SU-DHL-6 (cell line): Measurements from ENCODE around the gene HSP90AB1.

Experiments
- H2AFZ ChIP-seq: fragments of 200-600 bp; sonication (generic); 2 replicates; pipeline ENCODE4 v1.6.1; 2014; ENCODE audit warnings: low read depth, mild to moderate bottlenecking, moderate library complexity, mixed read lengths, antibody characterized with exemption, low read length; ENCODE audit not compliant: severe bottlenecking
- H3F3A ChIP-seq: fragments of 200-600 bp; shearing (Covaris generic); 2 replicates; pipeline ENCODE4 v1.6.0; 2016; ENCODE audit warnings: antibody characterized with exemption, mild to moderate bottlenecking; ENCODE audit not compliant: insufficient read depth
- H3K27ac ChIP-seq: fragments of 200-600 bp; sonication (generic); 2 replicates; pipeline ENCODE4 v1.5.1; 2016; ENCODE audit warnings: low read depth, mild to moderate bottlenecking, low read length, moderate library complexity, mixed read lengths
- H3K27me3 ChIP-seq: fragments of 200-600 bp; sonication (generic), shearing (Covaris generic); 2 replicates; pipeline ENCODE4 v1.6.0; 2014; ENCODE audit warnings: mild to moderate bottlenecking, low read length
- H3K36me3 ChIP-seq: fragments of 200-600 bp; sonication (generic); 2 replicates; pipeline ENCODE4 v1.6.1; 2014; ENCODE audit warnings: mild to moderate bottlenecking, low read length, mixed read lengths
- H3K4me2 ChIP-seq: fragments of 300-600, 200-600 bp; shearing (Covaris generic), sonication (generic); 2 replicates; pipeline ENCODE4 v1.6.0; 2014; ENCODE audit warnings: low read length, low read depth, mild to moderate bottlenecking; ENCODE audit not compliant: poor library complexity, severe bottlenecking
- H3K4me3 ChIP-seq: fragments of 200-600 bp; sonication (generic); 2 replicates; pipeline ENCODE4 v1.5.1; 2014; ENCODE audit warnings: antibody characterized with exemption, low read length, mild to moderate bottlenecking, mixed read lengths; ENCODE audit not compliant: insufficient read depth, poor library complexity, severe bottlenecking
- H3K79me2 ChIP-seq: fragments of 200-600 bp; sonication (generic); 2 replicates; pipeline ENCODE4 v1.6.1; 2014; ENCODE audit warnings: mild to moderate bottlenecking, low read length, moderate library complexity; ENCODE audit not compliant: insufficient read depth
- H3K9ac ChIP-seq: fragments of 200-600 bp; sonication (generic); 2 replicates; pipeline ENCODE4 v1.7.0; 2014; ENCODE audit warnings: mild to moderate bottlenecking, low read length
- H3K9me2 ChIP-seq: fragments of 200-600 bp; sonication (generic); replicated peaks from 2 replicates; pipeline ENCODE4 v1.6.1; 2014; ENCODE audit warnings: low read length; ENCODE audit not compliant: insufficient read depth
- H3K9me3 ChIP-seq: fragments of 200-600 bp; sonication (generic); 2 replicates; pipeline ENCODE4 v1.6.1; 2014; ENCODE audit warnings: low read length, mixed read lengths; ENCODE audit not compliant: insufficient read depth
- H4K20me1 ChIP-seq: fragments of 200-600 bp; sonication (generic); 2 replicates; pipeline ENCODE4 v1.6.1; 2014; ENCODE audit warnings: low read depth, mild to moderate bottlenecking, antibody characterized with exemption, low read length, moderate library complexity, mixed read lengths
- CTCF ChIP-seq: fragments of 200-600 bp; sonication (generic); IDR thresholded peaks from one replicate; pipeline ENCODE4 v1.5.1; 2017; ENCODE audit warnings: antibody characterized with exemption, mild to moderate bottlenecking, low read length, moderate library complexity; ENCODE audit not compliant: insufficient read depth, poor library complexity, severe bottlenecking
- EZH2phosphoT487 ChIP-seq: fragments of 200-600 bp; sonication (generic), shearing (Covaris generic); conservative IDR thresholded peaks from 2 replicates; pipeline ENCODE4 v1.6.1; 2018; ENCODE audit warnings: mild to moderate bottlenecking, antibody characterized with exemption, low read length, moderate library complexity, mixed read lengths

The HSP90AB1 gene

DNA sequence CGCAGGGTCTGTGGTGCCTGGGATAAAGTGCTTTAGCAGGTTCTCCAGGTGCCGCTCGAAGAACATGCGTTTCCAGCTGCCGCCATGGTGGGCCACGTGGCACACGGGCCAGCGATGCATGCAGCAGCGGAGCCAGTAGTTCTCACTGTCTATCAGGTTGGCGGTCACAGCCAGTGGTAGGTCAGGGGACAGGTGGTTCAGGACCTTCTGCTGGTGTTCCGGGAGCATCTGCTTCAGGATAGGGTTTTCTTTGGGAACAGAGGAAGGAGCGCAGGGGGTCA, 39.3 kb downstream of the HSP90AB1 start:
- no peak for TF ChIP-seq EZH2phosphoT487
- no peak for TF ChIP-seq CTCF
- Histone ChIP-seq H3K9me3 (no peaks in the 10 kb centered on the region), H3K79me2 (no peaks in the 10 kb centered on the region), H3K9me2 (no peaks in the 10 kb centered on the region), H4K20me1 (no peaks in the 10 kb centered on the region), H3K27me3 (peaks cover 6% of the 10 kb centered on the region; the same call in 1 of the 2 replicates), H3K27ac (no peak overlapping the region), H3K4me3 (no peak overlapping the region), H3K9ac (no peak overlapping the region), H2AFZ (no peak overlapping the region), H3K36me3 (no peaks in the 10 kb centered on the region), H3K4me2 (no peak overlapping the region), H3F3A (no peaks in the 10 kb centered on the region)

DNA sequence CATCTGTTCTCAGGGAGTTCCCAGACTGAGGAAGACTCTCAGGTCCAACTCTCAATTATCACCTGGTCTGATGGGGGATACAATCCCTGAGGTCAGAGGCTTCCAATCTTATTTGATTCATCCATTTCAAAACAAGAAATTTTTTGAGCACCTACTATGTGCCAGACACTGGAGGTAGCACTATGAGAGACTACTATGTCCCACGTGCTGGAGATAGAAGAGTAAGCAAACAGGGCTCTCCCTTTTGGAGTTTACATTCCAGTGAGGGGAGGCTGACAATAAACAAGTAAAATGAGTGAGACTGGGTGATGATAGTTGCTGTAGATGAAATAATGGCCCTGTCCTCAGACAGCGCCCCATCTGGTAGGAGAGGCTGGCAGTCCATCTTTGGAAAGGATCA, 39.8 kb downstream of the HSP90AB1 start:
- no peak overlapping the region for H3K4me2 ChIP-seq
- H3K9me2 ChIP-seq = no peaks in the 10 kb centered on the region
- no peak overlapping the region for H2AFZ ChIP-seq
- TF ChIP-seq CTCF (no peak), EZH2phosphoT487 (no peak)
- no peak overlapping the region for H3K27ac ChIP-seq
- H4K20me1 ChIP-seq = no peaks in the 10 kb centered on the region
- H3K4me3 ChIP-seq = no peak overlapping the region
- H3K27me3 ChIP-seq = peaks cover 6% of the 10 kb centered on the region; the same call in 1 of the 2 replicates
- no peaks in the 10 kb centered on the region for H3K9me3 ChIP-seq
- H3K36me3 ChIP-seq = no peaks in the 10 kb centered on the region
- H3K9ac ChIP-seq = no peak overlapping the region
- H3K79me2 ChIP-seq = no peaks in the 10 kb centered on the region
- no peaks in the 10 kb centered on the region for H3F3A ChIP-seq

DNA sequence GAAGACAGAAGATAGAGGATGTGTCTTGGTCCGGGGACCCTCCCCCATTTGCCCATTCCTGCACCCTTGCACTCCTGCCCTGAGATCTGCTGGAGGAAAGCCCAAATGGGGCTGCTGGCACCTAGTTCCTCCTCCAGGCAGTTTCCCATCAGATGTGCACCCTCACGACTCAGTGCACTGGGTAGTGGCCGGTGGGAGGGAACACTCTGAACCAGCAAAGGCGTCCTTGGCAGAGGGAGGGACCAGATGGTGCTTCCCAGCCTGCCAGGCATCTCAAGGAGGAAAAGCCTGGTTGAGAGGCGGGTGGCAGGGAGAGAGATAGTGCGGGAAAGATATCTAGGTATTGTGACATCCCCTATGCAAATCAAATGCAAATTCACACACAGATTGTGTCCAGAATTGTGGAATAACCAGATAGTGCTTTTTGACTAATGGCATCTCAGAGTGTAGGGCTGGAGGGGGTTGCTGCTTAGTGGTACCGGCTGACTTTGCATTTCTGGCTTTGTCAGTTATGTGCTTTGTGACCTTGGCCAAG, 42.9 kb downstream of the HSP90AB1 start:
- TF ChIP-seq CTCF = no peak
- TF ChIP-seq EZH2phosphoT487 = no peak
- no peak overlapping the region for H3K4me2 ChIP-seq
- H4K20me1 ChIP-seq = no peaks in the 10 kb centered on the region
- peaks cover 4% of the 10 kb centered on the region; the same call in 1 of the 2 replicates for H3K27me3 ChIP-seq
- H3K4me3 ChIP-seq = no peak overlapping the region
- H3K79me2 ChIP-seq = no peaks in the 10 kb centered on the region
- no peaks in the 10 kb centered on the region for H3F3A ChIP-seq
- H3K9ac ChIP-seq = no peak overlapping the region
- H3K36me3 ChIP-seq = no peaks in the 10 kb centered on the region
- H2AFZ ChIP-seq = no peak overlapping the region
- H3K9me2 ChIP-seq = no peaks in the 10 kb centered on the region
- H3K9me3 ChIP-seq = no peaks in the 10 kb centered on the region
- no peak overlapping the region for H3K27ac ChIP-seq
